Lower leg skin (tissue), 4 donors: ENCODE measurements around the gene FAM228A. TPM values are rescaled to one million over a fixed set of nuclear protein-coding genes. Genes with fewer than 3 reads are reported as not detected.
"Not testable (repeated sequence)": the region's sequence is repeated elsewhere in the genome, so short reads cannot be mapped to it uniquely, and the experiment has no call there.

ENCODE experiments used
- DNase-seq, 2 donors: peaks; one replicate each; pipeline ENCODE4 v3.0.0-alpha.2; 2019; ENCODE audit warnings: low spot score in 2 of 2
- H3K4me3 ChIP-seq: fragments of 200-600 bp; sonication (generic); 2 replicates; pipeline ENCODE4 v1.5.1; 2017; ENCODE audit warnings: mild to moderate bottlenecking, low read depth; ENCODE audit not compliant: poor library complexity, severe bottlenecking
- POLR2A ChIP-seq, 2 donors: fragments of 450-650 bp; IDR thresholded peaks; one replicate each; pipeline ENCODE4 v1.6.1; 2016 to 2017; ENCODE audit warnings: antibody characterized with exemption in 2 of 2, mild to moderate bottlenecking in 1 of 2, moderate library complexity in 1 of 2
- WGBS, 2 donors: methylation state at CpG; one replicate each; pipeline ENCODE4 v1.1.5; 2018; 5-methylcytosine and 5-hydroxymethylcytosine counted together
- intact Hi-C: fragments of 100-400 bp; cut with DNase I; formaldehyde crosslinking; loops from one replicate; pipeline ENCODE4 v1.15.0; 2023; ENCODE audit warnings: low total_unique reads
- total RNA-seq, 4 donors: library from RNA; depleted of rRNA; stranded (reverse); fragments of >200 nt; gene quantifications; one replicate each; pipeline ENCODE4 v1.1.0, GENCODE V29; 2016
- TF ChIP-seq, protein P1 (sequence below), 3 donors: fragments of 450-650 bp; IDR thresholded peaks; one replicate each; pipeline ENCODE4 v1.5.1; 2016; ENCODE audit warnings: antibody characterized with exemption in 3 of 3, mild to moderate bottlenecking in 3 of 3, moderate library complexity in 2 of 3

FAM228A gene
- total RNA-seq, 4 donors from 2014 or later: 0.25 to 0.26 TPM; not detected in 2

DNA sequence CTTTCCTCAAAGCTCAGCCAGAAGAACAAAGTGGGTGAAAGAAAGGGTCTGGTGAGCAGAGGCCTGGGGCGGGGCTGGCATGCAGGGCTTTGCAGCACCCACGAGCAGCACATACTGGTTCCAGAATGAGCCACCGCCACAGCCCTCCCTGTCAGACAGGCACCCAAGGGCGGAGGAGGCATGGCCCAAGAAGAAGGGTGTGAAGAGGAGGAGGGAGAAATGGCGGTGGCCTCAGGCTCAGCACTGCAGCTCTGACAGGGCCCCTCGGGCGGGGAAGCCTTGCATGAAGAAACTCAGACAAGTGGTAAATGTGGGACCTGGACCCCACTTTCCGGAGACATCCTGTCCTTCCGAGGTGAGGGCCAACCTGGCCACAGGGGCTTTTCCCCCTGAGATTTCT is 15.7 kb downstream of the FAM228A start:
- no peak for DNase-seq
- H3K4me3 ChIP-seq: no peak overlapping the region
- 76 to 84% methylated on average over 9 of the region's 9 CpGs for WGBS, 2 donors
- TF ChIP-seq POLR2A (IDR thresholded peaks at IDR 0.05): no peak
- TF ChIP-seq, protein P1, sequence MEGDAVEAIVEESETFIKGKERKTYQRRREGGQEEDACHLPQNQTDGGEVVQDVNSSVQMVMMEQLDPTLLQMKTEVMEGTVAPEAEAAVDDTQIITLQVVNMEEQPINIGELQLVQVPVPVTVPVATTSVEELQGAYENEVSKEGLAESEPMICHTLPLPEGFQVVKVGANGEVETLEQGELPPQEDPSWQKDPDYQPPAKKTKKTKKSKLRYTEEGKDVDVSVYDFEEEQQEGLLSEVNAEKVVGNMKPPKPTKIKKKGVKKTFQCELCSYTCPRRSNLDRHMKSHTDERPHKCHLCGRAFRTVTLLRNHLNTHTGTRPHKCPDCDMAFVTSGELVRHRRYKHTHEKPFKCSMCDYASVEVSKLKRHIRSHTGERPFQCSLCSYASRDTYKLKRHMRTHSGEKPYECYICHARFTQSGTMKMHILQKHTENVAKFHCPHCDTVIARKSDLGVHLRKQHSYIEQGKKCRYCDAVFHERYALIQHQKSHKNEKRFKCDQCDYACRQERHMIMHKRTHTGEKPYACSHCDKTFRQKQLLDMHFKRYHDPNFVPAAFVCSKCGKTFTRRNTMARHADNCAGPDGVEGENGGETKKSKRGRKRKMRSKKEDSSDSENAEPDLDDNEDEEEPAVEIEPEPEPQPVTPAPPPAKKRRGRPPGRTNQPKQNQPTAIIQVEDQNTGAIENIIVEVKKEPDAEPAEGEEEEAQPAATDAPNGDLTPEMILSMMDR (IDR thresholded peaks at IDR 0.05): no peak
- intact Hi-C loops: no loop called here

DNA sequence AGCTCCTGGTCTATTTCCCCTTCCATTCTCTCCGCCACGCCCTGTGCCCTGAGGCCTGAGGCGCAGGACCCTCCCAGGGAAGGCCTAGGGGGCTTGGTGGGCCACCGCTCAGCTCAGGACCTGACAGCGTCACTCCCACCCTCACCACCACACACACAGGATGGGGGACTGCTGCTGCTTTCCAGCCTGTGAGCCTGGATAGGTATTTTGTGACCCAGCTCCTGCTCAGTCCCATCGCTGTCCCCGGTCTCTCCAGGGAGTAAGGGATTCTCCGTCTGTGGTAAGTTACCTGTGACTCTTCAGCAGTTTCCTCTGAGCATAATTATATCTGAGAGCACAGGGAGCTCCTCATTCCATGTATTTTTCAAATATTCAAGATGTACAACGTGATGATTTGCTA is 16.3 kb downstream of the FAM228A start:
- WGBS, 2 donors: 89 to 90% methylated on average over 9 of the region's 9 CpGs
- intact Hi-C loops: no loop called here
- H3K4me3 ChIP-seq: no peak overlapping the region
- DNase-seq: no peak
- no peak for TF ChIP-seq POLR2A (IDR thresholded peaks at IDR 0.05)
- TF ChIP-seq, protein P1 (IDR thresholded peaks at IDR 0.05): no peak

DNA sequence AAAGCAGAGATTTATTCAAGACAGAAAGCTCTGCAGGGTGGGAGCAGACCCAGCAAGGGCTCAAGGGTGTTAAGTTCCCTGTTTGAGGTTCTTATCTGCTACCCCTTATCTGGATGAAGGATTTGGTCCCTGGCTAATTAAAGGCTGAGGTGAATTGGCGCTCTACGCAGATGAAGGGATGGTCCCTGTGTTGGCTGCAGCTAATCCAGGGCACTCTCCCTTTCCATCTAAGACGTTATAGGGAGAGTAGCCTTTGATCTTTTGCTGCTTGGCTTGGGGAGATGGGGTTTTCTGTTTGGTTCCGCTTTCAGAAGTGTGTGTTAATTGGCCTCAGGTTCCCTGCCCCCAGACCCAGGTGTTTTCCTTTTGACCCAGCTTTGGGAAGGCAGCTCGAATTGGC is 17.0 kb downstream of the FAM228A start:
- H3K4me3 ChIP-seq: no peak overlapping the region
- TF ChIP-seq POLR2A (IDR thresholded peaks at IDR 0.05): no peak
- TF ChIP-seq, protein P1 (IDR thresholded peaks at IDR 0.05): no peak
- WGBS, 2 donors: 58 to 66% methylated on average over 5 of the region's 5 CpGs
- intact Hi-C loops: no loop called here
- DNase-seq: no peak

DNA sequence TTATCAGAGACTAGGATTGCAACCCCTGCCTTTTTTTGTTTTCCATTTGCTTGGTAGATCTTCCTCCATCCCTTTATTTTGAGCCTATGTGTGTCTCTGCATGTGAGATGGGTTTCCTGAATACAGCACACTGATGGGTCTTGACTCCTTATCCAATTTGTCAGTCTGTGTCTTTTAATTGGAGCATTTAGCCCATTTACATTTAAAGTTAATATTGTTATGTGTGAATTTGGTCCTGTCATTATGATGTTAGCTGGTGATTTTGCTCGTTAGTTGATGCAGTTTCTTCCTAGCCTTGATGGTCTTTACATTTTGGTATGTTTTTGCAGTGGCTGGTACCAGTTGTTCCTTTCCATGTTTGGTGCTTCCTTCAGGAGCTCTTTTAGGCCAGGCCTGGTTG is 22.4 kb downstream of the FAM228A start:
- H3K4me3 ChIP-seq, DNase-seq, intact Hi-C loops: not testable (repeated sequence)
- 77 to 96% methylated on average over 1 of the region's 1 CpG for WGBS, 2 donors

DNA sequence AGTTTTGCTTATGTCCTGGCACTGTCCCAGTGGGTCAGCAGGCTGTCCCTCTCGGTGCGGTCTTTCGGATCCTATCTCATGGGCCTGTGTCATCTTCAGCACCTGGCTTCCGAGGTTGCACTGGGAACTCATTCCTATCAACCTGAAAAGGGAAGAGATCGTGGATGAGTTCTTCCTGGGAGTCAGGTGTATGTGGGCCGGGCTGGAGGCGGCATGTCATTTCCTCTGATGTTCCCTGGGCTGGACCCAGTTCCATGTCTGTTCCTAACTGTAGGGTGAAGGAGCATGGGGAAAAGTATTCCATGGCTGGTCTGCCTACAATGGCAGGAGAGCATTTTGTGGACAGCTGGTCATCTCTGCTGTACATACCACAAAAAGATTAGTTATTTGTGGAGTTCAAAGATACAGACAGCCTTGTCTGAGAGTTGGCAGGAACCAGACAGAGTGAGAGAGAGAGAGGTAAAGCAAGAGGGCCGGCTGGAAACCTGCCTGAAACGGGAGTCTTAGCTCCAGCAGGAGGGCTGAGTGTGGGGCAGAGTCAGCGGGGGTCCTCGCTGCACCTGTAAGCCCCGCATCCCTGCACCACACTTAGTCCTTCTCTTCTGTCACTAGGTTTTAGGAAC is 25.2 kb downstream of the FAM228A start:
- DNase-seq: no peak
- WGBS, 2 donors: 83 to 86% methylated on average over 12 of the region's 12 CpGs
- intact Hi-C loops: no loop called here
- H3K4me3 ChIP-seq: no peak overlapping the region
- TF ChIP-seq POLR2A (IDR thresholded peaks at IDR 0.05): no peak
- TF ChIP-seq, protein P1 (IDR thresholded peaks at IDR 0.05): no peak

DNA sequence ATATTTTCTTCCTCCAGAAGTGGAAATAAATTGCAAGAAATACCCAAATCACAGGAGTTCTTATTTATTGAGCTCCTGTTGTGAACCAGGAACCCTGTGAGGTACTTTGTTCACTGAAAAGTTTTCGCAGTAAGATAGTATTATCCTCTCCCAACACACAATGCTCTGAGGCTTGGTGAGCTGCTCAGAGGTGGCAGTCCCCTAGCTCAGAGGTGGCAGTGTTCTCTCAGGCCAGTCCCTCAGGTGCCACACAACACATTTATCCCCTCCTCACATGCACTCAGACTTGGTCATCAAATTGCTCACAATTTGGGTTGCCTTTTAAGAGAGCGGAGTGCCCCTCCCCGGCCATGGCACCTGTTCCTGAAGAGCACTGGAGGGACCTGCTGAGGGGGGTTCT is 25.9 kb downstream of the FAM228A start:
- TF ChIP-seq POLR2A (IDR thresholded peaks at IDR 0.05): no peak
- TF ChIP-seq, protein P1 (IDR thresholded peaks at IDR 0.05): no peak
- no peak for DNase-seq
- intact Hi-C loops: no loop called here
- H3K4me3 ChIP-seq: no peak overlapping the region
- WGBS, 2 donors: 96 to 100% methylated on average over 3 of the region's 3 CpGs
